AG10803 (cell line): Measurements from ENCODE around the gene LUZP1.

Source experiments
- DNase-seq: peaks from one replicate; pipeline ENCODE4 v3.0.0; 2010; ENCODE audit warnings: low read depth
- H3K4me3 ChIP-seq: 2 replicates; pipeline ENCODE4 v1.5.1; 2011; ENCODE audit warnings: mild to moderate bottlenecking, low read length, control low read depth
- TF ChIP-seq, protein P1 (sequence below): conservative IDR thresholded peaks from 2 replicates; pipeline ENCODE4 v1.5.1; 2011; ENCODE audit warnings: mild to moderate bottlenecking, low read length, control low read depth, inconsistent platforms

LUZP1 gene

DNA sequence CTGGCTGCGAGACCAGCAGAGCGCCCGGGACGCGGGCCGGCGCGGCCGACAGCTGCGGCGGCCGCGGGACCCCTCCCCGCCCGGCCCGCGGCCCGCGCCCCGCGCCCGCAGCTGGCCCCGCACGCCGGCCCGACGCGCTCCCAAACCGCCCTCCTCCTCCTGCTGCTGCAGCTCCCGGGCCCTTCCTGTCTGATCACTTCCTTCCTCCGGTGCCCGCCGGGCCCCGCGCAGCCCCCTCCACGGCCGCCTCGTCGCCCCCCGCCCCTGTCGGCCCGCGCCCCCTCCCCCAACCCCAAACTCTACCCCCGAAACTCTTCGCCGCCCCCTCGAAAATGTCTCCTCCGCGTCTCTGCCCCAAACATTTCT, 594 bp downstream of the LUZP1 start:
- peak overlapping the region; percentile 89 for H3K4me3 ChIP-seq
- TF ChIP-seq, protein P1, sequence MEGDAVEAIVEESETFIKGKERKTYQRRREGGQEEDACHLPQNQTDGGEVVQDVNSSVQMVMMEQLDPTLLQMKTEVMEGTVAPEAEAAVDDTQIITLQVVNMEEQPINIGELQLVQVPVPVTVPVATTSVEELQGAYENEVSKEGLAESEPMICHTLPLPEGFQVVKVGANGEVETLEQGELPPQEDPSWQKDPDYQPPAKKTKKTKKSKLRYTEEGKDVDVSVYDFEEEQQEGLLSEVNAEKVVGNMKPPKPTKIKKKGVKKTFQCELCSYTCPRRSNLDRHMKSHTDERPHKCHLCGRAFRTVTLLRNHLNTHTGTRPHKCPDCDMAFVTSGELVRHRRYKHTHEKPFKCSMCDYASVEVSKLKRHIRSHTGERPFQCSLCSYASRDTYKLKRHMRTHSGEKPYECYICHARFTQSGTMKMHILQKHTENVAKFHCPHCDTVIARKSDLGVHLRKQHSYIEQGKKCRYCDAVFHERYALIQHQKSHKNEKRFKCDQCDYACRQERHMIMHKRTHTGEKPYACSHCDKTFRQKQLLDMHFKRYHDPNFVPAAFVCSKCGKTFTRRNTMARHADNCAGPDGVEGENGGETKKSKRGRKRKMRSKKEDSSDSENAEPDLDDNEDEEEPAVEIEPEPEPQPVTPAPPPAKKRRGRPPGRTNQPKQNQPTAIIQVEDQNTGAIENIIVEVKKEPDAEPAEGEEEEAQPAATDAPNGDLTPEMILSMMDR: no peak
- no peak for DNase-seq

DNA sequence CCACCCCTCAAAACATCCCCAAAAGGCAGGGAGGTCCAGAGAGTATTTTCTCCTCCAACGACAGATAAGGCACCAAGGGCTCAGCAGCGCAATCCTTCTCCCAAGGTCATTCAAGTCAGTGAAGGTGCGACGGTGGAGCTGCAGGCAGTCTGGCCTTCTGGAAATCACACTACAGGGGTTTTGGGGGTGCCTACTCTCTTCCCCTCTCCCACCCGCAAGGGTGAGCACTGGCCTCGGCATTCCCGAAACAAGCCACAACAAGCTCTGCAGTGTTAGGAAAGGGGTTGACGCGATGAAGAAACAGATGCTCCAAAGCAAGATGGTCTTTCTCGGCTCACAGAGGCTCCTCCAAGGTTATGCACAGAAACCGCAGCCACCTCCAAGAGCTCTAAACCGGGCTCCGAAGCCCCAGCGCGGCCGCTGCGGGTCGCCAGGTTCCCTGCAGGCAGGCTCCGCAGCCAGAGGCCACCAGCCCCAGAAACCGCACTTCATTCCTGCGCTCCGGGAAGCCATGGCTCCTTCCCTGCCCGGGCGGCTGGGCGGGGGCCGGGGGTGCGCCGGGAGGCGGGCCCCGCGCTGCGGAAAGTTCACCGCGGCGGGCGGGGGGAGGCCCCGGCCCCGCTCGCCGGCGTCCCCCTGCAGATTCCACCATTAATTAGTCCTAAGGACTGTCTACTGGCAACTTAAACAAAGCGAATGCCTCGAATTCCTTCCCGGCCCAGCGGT, 1.1 kb downstream of the LUZP1 start:
- peak overlapping the region; percentile 89 for H3K4me3 ChIP-seq
- TF ChIP-seq, protein P1: 0 out of 2 replicates have a peak, but pooled peaks have one; percentile 5
- DNase-seq: peak; percentile 76

DNA sequence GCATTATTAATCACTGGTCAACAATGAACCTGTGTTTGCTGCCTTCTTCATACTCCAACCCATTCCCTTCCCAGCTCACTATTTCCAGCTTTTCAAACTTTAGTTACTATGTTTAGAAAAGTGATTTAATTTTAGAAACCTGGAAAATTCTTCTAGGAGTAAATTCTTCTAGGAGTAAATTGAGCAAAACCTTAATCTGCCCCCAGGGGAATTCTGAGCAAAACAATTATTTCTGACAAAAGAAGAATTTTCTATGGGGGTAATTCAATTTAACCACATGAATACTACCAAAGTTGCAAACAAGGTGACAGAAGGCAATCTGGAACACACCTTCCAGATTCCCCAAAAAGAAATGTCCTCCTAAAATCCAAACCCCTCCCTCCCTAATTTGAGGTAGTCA, 1.8 kb downstream of the LUZP1 start:
- peak overlapping the region; percentile 89 for H3K4me3 ChIP-seq
- DNase-seq: no peak
- TF ChIP-seq, protein P1: no peak

DNA sequence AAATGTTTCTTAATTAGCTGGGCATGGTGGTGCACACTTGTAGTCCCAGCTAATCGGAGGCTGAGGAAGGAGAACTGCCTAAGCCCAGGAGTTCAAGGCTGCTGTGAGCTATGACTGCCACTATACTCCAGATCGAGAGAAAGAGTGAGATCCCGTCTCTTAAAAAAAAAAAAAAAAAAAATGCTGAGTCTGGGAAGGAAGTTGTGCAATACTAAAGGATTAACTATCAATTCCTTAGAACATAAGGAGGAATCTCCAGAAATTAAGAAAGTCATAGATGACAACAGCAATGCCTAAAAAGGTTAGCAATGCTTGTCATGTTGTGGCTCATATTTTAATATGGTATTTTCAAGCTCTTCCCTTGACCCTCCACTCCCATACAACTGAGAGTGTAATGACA, 5.3 kb downstream of the LUZP1 start:
- no peak overlapping the region for H3K4me3 ChIP-seq
- TF ChIP-seq, protein P1: no peak
- DNase-seq: peak; percentile 39

DNA sequence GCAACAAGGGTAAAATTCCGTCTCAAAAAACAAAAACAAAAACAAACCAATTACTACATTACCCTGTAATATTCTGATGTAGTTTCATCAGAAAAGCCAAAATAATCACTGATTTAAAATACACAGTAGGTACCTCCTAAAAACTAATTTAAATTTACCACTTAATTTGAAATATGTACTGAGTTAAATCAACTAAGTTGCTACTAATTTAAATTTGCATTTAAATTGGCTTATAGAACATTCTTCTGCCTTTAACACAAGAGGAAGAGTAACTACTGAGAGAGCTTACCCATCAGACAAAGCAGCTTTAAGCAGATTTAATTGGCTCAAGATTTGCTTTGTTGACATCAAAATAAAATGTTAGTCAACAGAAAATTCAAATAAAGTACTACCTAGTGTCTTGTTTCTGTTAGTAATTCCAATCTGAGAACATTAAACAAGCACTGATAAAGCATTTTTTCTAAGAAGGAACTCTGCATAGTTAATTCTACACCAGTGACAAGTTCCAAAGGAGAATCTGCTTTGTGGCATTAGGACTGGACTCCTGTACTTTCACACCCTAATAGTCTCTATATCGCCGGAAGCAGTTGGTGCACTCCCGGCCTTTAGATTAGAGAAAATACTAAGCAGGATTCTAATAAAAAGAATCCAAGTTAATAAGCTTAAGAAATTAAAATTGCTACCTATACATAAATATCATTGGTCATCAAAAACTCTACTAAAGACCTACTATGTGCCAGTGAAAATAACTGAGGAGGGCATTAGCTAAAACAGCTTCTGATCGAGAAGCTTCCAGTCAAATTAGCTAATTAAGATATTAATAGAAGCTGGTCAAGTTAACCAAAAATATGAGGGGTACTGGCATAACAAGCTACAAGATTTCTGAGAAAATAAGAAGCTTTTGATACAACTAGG, 8.4 kb downstream of the LUZP1 start:
- DNase-seq: no peak
- no peak overlapping the region for H3K4me3 ChIP-seq

DNA sequence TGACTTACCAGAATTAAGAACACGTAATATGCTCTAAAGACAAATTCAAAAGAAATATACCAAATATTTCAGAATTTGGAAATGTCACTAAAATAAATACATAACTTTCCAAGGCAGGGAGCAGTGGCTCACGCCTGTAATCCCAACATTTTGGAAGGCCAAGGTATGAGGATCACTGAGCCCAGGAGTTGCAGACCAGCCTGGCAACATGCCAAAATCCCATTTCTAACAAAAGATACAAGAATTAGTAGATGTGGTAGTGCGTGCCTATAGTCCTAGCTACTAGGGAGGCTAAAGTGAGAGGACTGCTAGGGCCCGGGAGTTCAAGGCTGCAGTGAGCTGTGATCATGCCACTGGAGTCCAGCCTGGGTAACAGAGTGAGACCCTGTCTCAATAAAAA, 11.7 kb downstream of the LUZP1 start:
- TF ChIP-seq, protein P1: no peak
- no peak for DNase-seq
- H3K4me3 ChIP-seq: no peak overlapping the region

More for the DNA sequence above, 8.4 kb downstream of the LUZP1 start:
- TF ChIP-seq, protein P1: no peak
